Esophagus muscularis mucosa (tissue), 4 donors: Measurements from ENCODE around the gene CDRT4. TPM values are rescaled to one million over a fixed set of nuclear protein-coding genes. Genes with fewer than 3 reads are reported as not detected.
A peak's percentile ranks its signal among the peaks of the same experiment; 100 is the strongest.

ENCODE experiments used
- DNase-seq: peaks from one replicate; pipeline ENCODE4 v3.0.0-alpha.2; 2017; ENCODE audit errors: extremely low spot score
- H3K27ac ChIP-seq, 4 donors: fragments of 200-600 bp; sonication (generic); replicated peaks in 1 of 4; 1 replicate in 3 of 4; 2 replicates in 1 of 4; pipeline ENCODE4 v1.5.1; 2016 to 2019; ENCODE audit warnings: mild to moderate bottlenecking in 1 of 4
- H3K27me3 ChIP-seq, 4 donors: fragments of 200-600 bp; sonication (generic); one replicate each; pipeline versions ENCODE4 v1.5.1 to v1.6.0; 2016 to 2019
- H3K36me3 ChIP-seq, 4 donors: fragments of 200-600 bp; sonication (generic); one replicate each; pipeline ENCODE4 v1.5.1; 2016 to 2019
- H3K4me1 ChIP-seq, 4 donors: fragments of 200-600 bp; sonication (generic); one replicate each; pipeline ENCODE4 v1.5.1; 2016 to 2019
- H3K4me3 ChIP-seq, 4 donors: fragments of 200-600 bp; sonication (generic); 1 replicate in 2 of 4; 2 replicates in 2 of 4; pipeline ENCODE4 v1.5.1; 2016 to 2019; ENCODE audit warnings: mild to moderate bottlenecking in 4 of 4, moderate library complexity in 1 of 4
- H3K9me3 ChIP-seq, 4 donors: fragments of 200-600 bp; sonication (generic); 1 replicate in 3 of 4; 2 replicates in 1 of 4; pipeline ENCODE4 v1.5.1; 2016 to 2019
- CTCF ChIP-seq, 3 experiments: fragments of 200-600 bp in 2 of 3; fragments of 450-650 bp in 1 of 3; sonication (generic) in 2 of 3; IDR thresholded peaks; one replicate each; pipeline ENCODE4 v1.5.1; 2017 to 2019; ENCODE audit warnings: antibody characterized with exemption in 3 of 3, mild to moderate bottlenecking in 2 of 3, moderate library complexity in 1 of 3
- EP300 ChIP-seq: sonication (generic); formaldehyde crosslinking; IDR thresholded peaks from one replicate; pipeline ENCODE4 v1.6.1; 2017; ENCODE audit warnings: antibody characterized with exemption
- POLR2A ChIP-seq: fragments of 450-650 bp; IDR thresholded peaks from one replicate; pipeline ENCODE4 v1.6.1; 2017; ENCODE audit warnings: antibody characterized with exemption, moderate library complexity, mild to moderate bottlenecking, low read depth
- POLR2AphosphoS5 ChIP-seq, 2 donors: sonication (generic); formaldehyde crosslinking; IDR thresholded peaks; one replicate each; pipeline ENCODE4 v1.6.1; 2017; ENCODE audit warnings: antibody characterized with exemption in 2 of 2
- WGBS: methylation state at CpG from one replicate; pipeline ENCODE4 v1.1.5; 2018; 5-methylcytosine and 5-hydroxymethylcytosine counted together
- intact Hi-C: fragments of 100-400 bp; cut with DNase I; formaldehyde crosslinking; loops from one replicate; pipeline ENCODE4 v1.15.1; 2023
- total RNA-seq, 4 donors: library from RNA; depleted of rRNA; stranded (reverse); fragments of >200 nt; gene quantifications; one replicate each; pipeline versions ENCODE4 v1.1.0 to v1.2.1, GENCODE V29; 2016

Gene CDRT4
- total RNA-seq, 4 donors from 2014 or later, result 1.6 to 6.6 (median 3.4) TPM

GRCh38 chr17:15462976-15463772 lies 4.2 kb downstream of the CDRT4 start:
- no peak for TF ChIP-seq CTCF (IDR thresholded peaks at IDR 0.05)
- TF ChIP-seq POLR2A, result no peak
- TF ChIP-seq EP300, result no peak
- peak; percentile 37 to 62 for TF ChIP-seq POLR2AphosphoS5 (IDR thresholded peaks at IDR 0.05)
- Histone ChIP-seq H3K4me1 (peaks cover 24 to 62% (median 59%) of the 10 kb centered on the region in 4 donors), H3K36me3 (no peaks in the 10 kb centered on the region), H3K27ac (peak overlapping the region; percentile 68 to 85 (median 76)), H3K9me3 (no peaks in the 10 kb centered on the region), H3K4me3 (no peak overlapping the region), H3K27me3 (no peaks in the 10 kb centered on the region)
- DNase-seq, result no peak
- intact Hi-C loops, result no loop called here
- WGBS, result 37% methylated on average over 11 of the region's 11 CpGs

DNA sequence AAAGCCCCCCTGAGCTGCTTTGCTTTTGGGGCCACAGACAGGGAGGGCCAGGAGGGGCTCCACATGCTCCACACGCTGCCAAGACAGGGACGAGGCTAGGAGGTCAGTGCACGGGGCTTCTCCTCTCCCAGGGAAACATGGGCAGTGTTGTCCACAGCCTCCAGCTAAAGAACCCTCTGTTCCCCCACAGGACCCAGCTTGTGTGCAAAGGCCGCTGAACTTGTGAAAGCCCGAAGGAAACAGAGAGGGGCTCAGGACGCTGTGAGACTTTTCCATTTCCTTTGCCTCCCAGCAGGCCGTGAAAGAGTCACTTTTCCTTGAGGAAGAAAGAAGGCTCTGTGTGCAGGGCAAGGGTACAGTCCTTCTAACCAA lies 9.7 kb downstream of the CDRT4 start:
- Histone ChIP-seq H3K9me3 (peaks cover 0 to 4% (median 0%) of the 10 kb centered on the region in 4 donors), H3K4me3 (peak overlapping the region in 3 of 4 donors; percentile 4 to 34 (median 10)), H3K36me3 (no peaks in the 10 kb centered on the region), H3K4me1 (peaks cover 27 to 83% (median 77%) of the 10 kb centered on the region in 4 donors), H3K27ac (peak overlapping the region; percentile 67 to 79 (median 76)), H3K27me3 (no peaks in the 10 kb centered on the region)
- TF ChIP-seq EP300 (no peak), POLR2A (no peak), CTCF (IDR thresholded peaks at IDR 0.05) (no peak), POLR2AphosphoS5 (IDR thresholded peaks at IDR 0.05) (no peak)
- intact Hi-C loops, result loop anchor here (2.0 kb wide), 1 partner anchor 197 kb away; no protein-coding TSS in a partner anchor
- 76% methylated on average over 4 of the region's 7 CpGs for WGBS
- no peak for DNase-seq

- peak overlapping the region; percentile 67 to 79 (median 76) for H3K27ac ChIP-seq
- WGBS, result 46% methylated on average over 15 of the region's 16 CpGs
- TF ChIP-seq POLR2A, result no peak
- TF ChIP-seq POLR2AphosphoS5 (IDR thresholded peaks at IDR 0.05), result peak; percentile 48 to 73
- peak; percentile 41 to 50 (median 42) for TF ChIP-seq CTCF (IDR thresholded peaks at IDR 0.05)
- TF ChIP-seq EP300, result no peak
- H3K9me3 ChIP-seq, result peaks cover 0 to 4% (median 0%) of the 10 kb centered on the region in 4 donors
- peaks cover 24 to 82% (median 78%) of the 10 kb centered on the region in 4 donors for H3K4me1 ChIP-seq
- DNase-seq, result no peak
- H3K36me3 ChIP-seq, result no peaks in the 10 kb centered on the region
- peak overlapping the region; percentile 4 to 34 (median 14) for H3K4me3 ChIP-seq
- H3K27me3 ChIP-seq, result no peaks in the 10 kb centered on the region
- intact Hi-C loops, result loop anchor here (2.0 kb wide), 1 partner anchor 196 kb away; no protein-coding TSS in a partner anchor
Observed at GRCh38 chr17:15456972-15457722, 10.3 kb downstream of the CDRT4 start.

DNA sequence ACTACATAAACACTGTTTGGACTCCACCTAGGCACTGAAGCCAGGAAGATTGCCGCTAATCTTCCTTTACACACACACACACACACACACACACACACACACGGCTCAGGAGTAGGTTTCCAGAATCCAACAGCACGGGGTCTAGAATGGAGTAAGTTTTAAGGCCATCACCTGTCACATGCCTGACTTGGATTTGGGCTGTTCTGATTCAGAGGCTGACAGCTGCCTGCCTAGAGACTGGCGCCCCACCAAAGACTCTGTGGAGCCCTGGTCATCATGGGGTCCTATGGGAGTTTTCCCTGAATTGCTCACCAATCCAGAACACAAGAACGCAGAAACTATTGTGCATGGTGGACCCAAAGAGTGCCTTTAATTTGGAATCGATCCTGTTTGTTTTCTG lies 10.9 kb downstream of the CDRT4 start:
- DNase-seq, result no peak
- peak overlapping the region; percentile 67 to 79 (median 76) for H3K27ac ChIP-seq
- intact Hi-C loops, result loop anchor here (2.0 kb wide), 1 partner anchor 196 kb away; no protein-coding TSS in a partner anchor
- peak overlapping the region in 1 of 4 donors; percentile 16 for H3K4me3 ChIP-seq
- TF ChIP-seq POLR2A, result no peak
- TF ChIP-seq EP300, result no peak
- no peak for TF ChIP-seq POLR2AphosphoS5 (IDR thresholded peaks at IDR 0.05)
- no peak for TF ChIP-seq CTCF (IDR thresholded peaks at IDR 0.05)
- WGBS, result 84% methylated on average over 6 of the region's 6 CpGs
- no peaks in the 10 kb centered on the region for H3K27me3 ChIP-seq
- H3K4me1 ChIP-seq, result peaks cover 24 to 80% (median 75%) of the 10 kb centered on the region in 4 donors
- peaks cover 0 to 4% (median 0%) of the 10 kb centered on the region in 4 donors for H3K9me3 ChIP-seq
- H3K36me3 ChIP-seq, result no peaks in the 10 kb centered on the region
